ENCODE results near the gene IL2RA.
"Not testable (repeated sequence)": the region's sequence is repeated elsewhere in the genome, so short reads cannot be mapped to it uniquely, and the experiment has no call there.

Gene IL2RA

GRCh38 chr10:6012121-6012905 is 49.9 kb downstream of the IL2RA start:
- DNase-seq (ENCODE audit: low spot score) = no peak

- no peak for DNase-seq (ENCODE audit: low spot score)
Measured at GRCh38 chr10:6011558-6011957, 50.6 kb downstream of the IL2RA start.

GRCh38 chr10:6010569-6010968 is 51.6 kb downstream of the IL2RA start:
- no peak for DNase-seq (ENCODE audit: low spot score)

DNA sequence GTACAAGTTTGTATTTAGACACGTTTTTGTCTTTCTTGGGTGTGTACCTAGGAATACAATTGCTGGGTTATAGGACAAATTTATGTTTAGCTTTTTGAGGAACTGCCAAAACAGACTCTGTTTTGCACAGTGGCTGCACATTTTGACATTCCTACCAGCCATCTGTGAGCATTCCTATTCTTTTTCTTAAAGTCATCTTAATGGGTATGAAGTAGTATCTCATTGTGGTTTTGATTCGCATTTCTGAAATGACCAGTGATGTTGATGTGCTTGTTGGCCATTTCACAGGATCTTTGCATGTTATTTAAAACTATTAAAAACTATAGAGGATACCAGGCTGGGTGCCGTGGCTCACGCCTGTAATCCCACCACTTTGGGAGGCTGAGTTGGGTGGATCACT is 52.2 kb downstream of the IL2RA start:
- DNase-seq (ENCODE audit: low spot score) = no peak

GRCh38 chr10:6009150-6009549 is 53.0 kb downstream of the IL2RA start:
- DNase-seq (ENCODE audit: low spot score) = no peak

DNA sequence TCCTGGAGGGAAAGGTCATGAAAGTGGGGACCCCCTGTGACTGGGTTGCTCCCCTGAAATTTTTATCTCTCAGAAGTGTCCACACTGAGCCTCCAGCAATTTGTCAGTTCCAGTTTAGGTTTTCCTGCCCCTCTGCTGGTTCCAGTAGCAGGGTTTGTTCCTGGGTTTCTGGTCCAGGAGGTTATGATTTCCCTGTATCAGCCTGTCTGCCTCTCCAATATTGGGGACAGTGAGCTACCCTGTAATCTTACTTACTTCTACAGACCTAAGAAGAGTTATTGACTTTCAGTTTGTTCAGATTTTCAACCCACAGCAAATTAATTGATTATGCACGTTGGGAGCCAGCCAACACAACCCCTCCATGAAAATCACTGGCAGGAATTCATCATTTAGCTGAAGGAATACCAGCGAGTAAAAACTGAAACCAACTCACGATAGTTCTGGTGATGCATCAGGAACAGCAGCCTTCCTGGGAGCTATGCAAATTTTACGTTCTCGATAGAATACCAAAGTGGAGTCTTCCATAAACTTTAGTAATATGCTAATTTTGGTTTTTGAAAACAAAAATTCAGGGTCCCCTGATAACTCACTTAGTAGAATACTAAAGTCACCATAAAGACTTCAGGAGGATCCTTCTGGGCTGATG is 53.5 kb downstream of the IL2RA start:
- no peak for DNase-seq (ENCODE audit: low spot score)

- no peak for DNase-seq (ENCODE audit: low spot score)
Measured at GRCh38 chr10:6006991-6007390, 55.2 kb downstream of the IL2RA start.

GRCh38 chr10:6006546-6006945 is 55.6 kb downstream of the IL2RA start:
- DNase-seq (ENCODE audit: low spot score) = no peak

- DNase-seq (ENCODE audit: low spot score) = no peak
Measured at GRCh38 chr10:6005856-6006395, 56.2 kb downstream of the IL2RA start.

- not testable (repeated sequence) for DNase-seq (ENCODE audit: low spot score)
Measured at GRCh38 chr10:6005161-6005804, 56.9 kb downstream of the IL2RA start.

GRCh38 chr10:6002809-6003510 is 59.2 kb downstream of the IL2RA start:
- no peak for DNase-seq (ENCODE audit: low spot score)

GRCh38 chr10:5999440-6000165 is 62.6 kb downstream of the IL2RA start:
- no peak for DNase-seq (ENCODE audit: low spot score)

DNA sequence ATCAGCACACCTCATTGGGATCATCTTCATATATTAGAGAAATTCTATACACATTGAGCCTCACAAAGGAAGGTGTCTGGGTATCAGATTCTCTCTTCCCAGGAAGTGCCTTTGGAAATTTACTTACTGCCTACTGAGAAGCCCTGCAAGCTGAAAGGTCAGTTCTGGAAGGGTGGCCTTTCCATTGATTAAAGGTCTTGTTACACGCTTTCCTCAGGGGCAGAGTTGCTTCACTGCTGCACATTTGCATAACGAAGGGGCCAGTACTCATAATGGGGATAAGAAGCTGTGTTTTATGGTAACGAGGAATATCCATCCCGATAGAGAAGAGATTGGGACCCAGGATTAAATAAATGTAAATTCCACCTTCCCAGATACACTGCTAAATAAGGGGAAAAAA is 65.5 kb downstream of the IL2RA start:
- DNase-seq (ENCODE audit: low spot score) = no peak

DNA sequence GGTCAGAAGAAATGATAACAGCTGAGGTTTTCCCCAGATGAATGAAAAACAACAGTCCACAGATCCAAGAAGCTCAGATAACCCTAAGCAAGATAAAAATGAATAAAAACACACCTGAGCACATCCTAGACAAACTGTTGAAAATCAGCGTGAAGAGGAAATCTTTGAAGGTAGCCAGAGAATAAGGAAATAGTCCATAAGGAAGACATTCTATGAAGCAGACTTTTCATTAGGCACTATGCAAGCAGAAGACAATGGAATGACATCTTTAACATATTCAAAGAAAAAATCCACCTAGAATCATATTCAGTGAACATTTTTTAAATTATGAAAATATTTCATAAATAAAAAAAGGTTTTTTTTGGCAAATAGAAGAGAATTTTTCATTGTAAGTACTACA is 69.8 kb downstream of the IL2RA start:
- DNase-seq (ENCODE audit: low spot score) = no peak

- DNase-seq (ENCODE audit: low spot score) = no peak
Measured at GRCh38 chr10:5991708-5992107, 70.5 kb downstream of the IL2RA start.

DNA sequence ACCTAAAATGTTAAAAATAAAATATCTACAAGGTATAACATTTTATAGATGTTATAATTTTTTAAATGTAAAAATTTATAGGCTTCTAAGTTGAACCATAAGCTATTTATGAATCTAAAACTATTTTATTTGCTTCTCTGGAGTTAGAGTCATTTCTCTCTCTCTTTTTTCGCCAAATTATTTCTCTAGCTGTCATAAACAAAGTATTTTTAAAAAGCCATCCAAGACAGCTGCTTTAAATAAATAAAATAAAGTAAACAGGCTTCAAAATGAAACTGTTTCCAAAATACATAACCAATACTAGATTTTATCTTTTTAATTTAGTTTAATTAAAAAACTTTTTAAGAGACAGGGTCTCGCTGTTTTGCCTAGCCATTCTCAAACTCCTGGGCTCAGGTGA is 72.4 kb downstream of the IL2RA start:
- no peak for DNase-seq (ENCODE audit: low spot score)

GRCh38 chr10:5988336-5988920 is 73.7 kb downstream of the IL2RA start:
- DNase-seq (ENCODE audit: low spot score) = no peak

DNA sequence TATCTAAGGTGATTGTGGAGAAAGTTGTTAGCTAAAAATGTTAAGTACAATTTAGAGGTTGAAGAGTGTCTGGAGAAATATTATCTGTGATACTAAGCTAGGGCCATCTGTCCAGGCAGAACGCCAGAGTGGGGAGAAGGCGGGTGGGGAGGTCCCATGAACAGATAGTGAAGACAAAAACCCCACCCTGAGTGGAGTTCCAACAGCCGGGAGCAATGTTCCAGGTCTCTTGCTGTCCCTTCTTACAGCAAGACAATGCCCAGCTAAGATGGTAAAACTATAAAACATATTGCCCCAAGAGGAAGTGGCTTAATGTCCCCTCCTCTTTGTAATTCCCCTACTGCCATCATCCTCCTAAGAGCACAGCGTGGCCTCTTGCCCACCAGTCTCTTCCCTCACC is 74.4 kb downstream of the IL2RA start:
- DNase-seq (ENCODE audit: low spot score) = no peak

GRCh38 chr10:5985029-5985428 is 77.1 kb downstream of the IL2RA start:
- DNase-seq (ENCODE audit: low spot score) = no peak

GRCh38 chr10:5983774-5984173 is 78.4 kb downstream of the IL2RA start:
- DNase-seq (ENCODE audit: low spot score) = no peak

DNA sequence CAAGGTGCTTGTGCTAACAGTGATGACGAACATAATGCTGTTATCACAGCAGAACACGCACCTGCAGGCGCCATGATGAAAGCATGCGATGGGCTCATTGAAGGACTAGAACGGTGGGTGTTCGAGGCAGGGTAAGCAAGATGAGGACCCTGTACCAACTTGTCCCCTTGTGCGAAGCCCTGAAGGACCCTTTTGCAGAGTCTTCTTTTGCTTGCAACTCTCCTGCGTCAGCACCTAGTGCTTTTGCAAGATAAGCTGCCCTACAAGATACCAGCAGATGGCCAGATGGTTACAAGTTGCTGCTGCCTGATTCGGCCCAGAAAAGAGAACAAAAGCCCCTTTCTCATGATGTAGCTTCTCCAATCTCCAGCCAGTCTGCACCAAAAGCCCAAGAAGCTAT is 80.6 kb downstream of the IL2RA start:
- no peak for DNase-seq (ENCODE audit: low spot score)

- no peak for DNase-seq (ENCODE audit: low spot score)
Measured at GRCh38 chr10:5978230-5978489, 84.0 kb downstream of the IL2RA start.
